Activated T-cell treated with anti-CD3 and anti-CD28 coated beads, Interleukin-2, amount 50 U/mL, for 48 hours (primary cell): Measurements from ENCODE around the gene ISOC2.
A peak's percentile ranks its signal among the peaks of the same experiment; 100 is the strongest.

ENCODE experiments used
- DNase-seq, 2 experiments: peaks; one replicate each; pipeline ENCODE4 v3.0.0-alpha.2; 2020

ISOC2 gene

DNA sequence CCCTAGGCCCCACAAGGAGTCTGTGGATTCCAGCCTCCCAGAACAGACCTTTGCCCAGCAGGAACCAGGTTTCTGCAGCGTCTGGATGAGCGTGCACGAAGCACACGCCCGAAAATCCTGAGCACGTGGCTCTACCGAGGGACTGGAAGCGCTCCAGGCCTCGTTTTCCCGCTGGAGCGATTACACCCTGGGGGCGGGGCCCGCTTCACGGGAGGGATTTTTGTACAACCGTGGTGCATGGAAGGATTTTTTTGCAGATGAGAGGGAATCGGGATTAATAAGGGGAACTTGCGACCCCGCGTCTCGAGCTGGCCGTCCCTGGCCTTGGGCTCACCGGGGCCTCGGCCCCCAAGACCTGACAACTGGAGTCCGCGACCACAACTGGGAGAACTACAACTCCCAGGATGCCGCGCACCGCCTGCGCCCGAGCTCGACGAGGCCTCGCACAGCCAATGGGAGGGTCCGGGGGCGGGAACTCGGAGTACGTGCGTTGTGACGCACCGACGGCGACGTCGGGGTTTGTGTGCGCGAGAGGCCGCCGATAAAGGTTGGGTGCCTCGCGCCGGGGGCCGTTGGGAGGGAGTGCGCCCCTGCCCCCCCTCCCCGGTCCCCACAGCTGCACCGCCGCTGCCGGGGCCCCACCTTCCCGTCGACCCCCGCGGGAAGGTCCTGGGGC, 14.8 kb upstream of the ISOC2 start, which contains the start of gene ZNF628:
Gene ZNF628 (plus strand): TSS at position 518 of the 676 bp plus-strand sequence. CDS start 3,294 bp downstream, outside the sequence.
- DNase-seq = peak; percentile 99

DNA sequence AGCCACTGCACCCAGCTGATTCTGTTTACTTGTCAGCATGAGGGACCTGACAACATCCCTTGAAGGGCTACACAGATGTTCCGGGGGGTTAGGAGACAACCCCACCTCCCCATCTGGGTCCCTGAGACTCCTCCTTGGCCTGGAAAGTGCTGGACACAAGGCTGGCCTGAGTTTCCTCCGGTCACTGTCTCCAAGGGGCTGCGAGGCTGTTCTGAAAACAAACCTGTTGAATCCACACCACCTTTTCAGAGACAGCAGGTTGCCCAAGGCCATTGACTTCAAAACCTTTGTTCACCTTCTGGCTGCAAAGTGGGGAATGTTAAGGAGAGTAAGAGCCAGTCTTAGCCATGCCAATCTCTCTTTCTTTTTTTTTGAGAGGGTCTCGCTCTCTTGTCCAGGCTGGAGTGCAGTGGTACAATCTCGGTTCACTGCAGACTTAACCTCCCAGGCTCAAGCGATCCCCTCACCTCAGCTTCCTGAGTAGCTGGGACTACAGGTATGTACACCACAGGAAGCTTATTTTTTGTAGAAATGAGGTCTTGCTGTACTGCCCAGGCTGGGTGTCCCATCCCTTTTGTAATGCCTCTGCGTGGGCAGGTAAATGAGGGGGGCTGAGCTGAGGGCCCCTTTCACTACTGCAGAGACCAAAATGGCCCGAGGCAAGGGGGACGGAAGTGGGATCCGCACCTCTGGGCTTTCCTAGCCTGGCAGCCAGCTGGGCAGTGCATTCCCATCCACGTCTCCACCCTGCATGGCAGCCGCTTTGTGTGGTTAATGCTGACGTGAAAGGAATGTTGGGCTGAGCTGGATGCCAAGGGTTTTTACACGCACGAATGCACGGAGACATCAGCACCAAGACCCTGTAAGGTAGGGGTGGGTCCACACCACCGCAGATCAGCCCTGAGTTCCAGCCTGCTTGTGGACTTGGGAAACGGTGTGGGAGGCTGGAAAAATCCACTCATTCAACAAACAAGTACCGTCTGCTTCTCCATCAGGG, 13.1 kb upstream of the ISOC2 start:
- DNase-seq = no peak

DNA sequence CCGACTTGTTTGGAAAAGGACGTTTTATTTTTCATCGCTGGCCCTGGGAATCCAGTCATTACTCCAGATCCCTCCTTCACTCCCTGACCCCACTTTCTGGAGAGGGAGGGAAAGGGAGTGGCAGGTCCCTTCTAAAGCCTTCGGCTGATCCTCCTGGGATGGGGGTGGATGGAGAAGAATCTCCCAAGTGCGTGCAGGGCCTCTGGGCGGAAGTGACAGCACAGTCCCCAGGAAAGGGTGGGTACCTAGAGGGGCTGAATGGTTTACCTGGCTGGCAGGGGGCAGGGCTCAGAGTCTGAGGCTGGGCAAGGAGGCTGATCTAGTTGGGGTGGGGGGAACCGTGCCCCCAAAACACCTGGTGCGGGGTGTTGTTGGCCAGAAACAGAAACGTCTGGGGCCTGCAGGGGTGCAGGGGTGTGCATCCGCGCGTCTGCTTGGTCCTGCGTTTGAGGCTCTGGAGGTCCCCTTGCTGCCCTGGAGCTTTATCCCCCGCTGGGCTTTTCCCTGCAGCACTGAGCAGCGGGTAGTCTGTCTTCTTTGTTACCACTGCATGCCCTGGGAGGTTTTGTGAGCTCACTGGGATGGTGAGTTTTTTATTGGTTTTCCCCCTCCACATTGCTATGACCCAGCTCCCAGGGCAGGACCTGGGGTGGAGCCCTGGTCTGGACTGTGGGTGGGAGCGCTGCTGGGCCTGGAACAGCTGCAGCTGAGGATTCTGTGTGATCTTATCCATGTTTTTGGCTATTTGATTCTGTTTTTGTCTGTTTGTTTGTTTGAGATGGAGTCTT, 12.0 kb upstream of the ISOC2 start:
- DNase-seq = no peak

DNA sequence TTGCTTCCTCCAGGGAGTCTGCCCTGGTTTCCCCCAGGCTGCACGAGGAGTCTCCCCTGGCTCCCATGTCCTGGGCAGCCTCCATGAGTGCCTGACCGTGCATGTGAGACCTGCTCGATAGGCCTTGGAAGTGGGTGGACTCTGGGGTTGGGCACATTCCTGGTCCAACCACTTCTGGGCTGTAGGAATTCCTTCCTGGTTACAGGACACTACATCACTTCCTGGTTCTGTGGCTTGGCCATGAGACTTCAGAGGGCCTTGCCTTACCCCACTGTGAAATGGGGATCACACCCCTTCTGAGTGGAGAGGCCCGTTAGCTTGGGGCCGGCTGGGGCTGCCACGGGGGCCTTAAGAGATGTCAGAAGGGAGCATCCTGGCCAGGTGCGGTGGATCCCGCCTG, 11.0 kb upstream of the ISOC2 start:
- DNase-seq = no peak

DNA sequence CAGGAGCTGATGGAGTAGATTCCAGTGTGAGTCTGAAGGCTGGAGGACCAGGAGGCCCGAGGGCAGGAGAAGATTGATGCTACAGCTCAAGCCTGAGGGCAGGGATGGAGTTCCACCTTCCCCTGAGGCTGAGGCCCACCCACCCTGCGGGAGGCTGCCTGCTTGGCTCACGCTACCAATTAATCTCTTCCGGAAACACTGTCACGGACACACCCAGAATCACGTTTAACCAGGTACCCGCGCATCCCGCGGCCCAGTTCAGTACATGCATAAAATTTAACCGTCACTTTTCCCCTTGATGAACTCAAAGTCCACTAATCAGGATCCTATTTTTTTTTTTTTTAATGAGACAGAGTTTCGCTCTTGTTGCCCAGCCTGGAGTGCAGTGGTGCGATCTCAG, 9.8 kb upstream of the ISOC2 start:
- DNase-seq = no peak

GRCh38 chr19:55468054-55468393, 6.6 kb upstream of the ISOC2 start:
- DNase-seq = no peak

DNA sequence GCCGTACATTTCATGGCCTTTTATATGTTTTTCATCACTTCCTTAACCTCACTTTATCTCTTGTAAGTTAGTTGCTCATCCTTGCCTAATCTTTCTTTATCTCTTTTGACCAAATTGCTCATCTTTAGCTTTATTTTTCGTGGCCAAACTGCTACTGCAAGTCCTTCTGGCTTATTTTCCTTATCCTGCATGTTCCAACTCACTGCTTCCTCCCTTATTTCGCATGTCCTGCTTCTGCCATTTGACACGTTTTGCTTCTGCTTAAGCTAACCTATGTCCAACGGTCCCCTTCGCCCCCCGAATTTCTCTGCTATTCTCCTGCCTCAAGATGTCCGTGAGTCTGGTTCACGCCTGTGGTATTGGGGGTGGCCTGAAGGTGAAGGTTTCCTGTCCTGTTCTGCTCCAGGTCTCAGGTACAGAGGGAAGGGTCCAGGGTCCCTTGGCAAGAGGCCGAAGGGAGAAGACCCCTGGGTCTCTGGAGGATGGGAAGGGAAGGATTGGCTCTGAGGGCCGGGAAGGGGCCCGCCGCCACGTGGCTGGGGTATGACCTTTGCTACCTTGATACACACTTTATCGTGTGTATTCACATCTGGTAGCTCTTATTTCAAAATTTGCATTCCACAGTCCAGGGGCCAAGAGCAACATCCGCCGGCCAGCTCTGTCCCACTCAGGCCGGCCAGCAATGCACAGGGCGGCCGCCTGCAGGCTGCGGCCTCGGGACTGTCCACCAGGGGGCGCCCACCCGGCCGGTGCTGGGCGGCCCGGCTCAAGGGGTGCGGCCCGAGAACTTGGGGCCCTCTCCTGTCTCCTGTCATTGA, 6.0 kb upstream of the ISOC2 start:
- peak; percentile 77 to 81 for DNase-seq

DNA sequence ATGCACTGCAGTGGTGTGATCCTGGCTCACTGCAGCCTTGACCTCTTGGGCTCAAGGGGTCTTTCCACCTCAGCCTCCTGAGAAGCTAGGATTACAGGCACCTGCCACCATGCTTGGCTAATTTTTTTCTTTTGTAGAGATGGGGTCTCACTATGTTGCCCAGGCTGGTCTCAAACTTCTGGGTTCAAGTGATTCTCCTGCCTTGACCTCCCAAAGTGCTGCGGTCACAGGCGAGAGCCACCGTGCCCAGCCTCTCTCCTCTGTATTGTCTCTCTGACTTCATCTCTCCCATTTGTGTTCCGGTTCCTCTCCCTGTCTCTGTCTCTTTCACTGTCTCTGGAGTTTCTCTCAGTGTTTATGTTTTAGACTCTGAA, 4.8 kb upstream of the ISOC2 start:
- DNase-seq = no peak

DNA sequence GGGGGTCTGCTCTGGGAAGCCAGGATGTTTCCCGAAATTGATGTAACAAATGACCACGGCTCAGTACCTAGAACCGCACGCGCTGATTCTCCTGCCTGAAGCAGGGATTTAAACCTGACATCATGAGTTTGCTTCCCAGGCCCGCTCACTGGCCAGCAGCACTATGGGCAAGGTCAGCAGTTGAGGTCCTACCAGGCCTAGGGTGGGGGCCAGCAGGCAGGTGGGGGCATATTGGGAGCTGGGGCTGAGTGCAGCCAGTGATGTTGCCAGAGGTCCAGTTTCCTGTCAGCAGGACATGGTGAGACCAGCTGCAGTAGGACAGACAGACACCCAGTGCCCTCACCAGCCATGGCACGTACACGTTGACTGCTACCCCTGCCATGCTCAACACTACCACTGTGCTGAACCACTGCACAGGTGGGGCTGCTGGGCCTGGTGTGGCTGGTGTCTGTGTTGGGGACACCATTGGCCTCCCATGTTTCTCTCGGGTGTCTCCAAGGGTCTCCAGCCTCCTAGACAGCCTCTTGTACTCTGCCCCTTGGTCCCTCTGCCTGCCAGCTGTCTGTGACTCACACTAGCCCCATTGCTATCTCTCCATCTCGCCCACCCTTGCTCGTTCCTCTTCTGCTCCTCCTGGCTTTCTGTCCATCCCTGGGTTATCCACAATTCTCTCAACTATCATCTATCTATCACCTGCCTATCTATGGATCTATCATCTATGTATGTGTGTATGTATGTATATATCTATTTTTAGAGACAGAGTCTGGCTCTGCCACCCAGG, 4.2 kb upstream of the ISOC2 start:
- no peak for DNase-seq

- DNase-seq = no peak
Measured at GRCh38 chr19:55464662-55465054, 3.2 kb upstream of the ISOC2 start, which contains the start of gene C19orf85. C19orf85 (minus strand) TSS chr19:55464751; CDS start chr19:55464554, 197 bp downstream.

DNA sequence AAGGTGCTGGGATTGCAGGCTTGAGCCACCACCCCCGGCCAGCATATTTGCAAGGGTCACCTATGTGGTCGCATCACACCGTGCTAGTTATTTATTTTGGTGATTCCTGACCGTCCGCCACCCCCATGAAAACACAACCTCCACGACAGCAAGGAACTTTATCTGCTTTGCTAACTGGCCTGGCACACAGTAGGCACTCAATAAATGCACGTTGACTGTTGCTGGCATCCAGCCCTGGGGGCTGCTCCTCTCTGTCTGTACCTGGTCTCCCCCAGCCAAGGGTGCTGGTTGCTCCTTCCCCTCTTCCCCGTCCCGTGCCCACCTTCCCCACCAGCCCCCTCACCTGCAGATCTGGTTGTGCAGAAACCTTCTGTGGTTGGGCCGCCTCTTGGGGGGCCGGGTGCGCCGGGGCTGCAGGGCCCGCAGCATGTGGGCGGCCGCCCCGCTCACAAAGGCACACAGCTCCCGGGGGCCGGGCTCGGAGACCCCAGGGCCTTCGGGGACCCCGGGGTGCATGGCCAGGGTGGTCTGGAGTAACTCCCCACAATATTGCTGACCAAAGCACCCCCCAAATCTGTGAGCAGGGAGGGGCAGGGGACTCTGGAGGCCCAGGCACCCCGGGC, 2.7 kb upstream of the ISOC2 start:
- DNase-seq = no peak

- no peak for DNase-seq
Measured at GRCh38 chr19:55463583-55464031, 2.2 kb upstream of the ISOC2 start.

- DNase-seq = no peak
Measured at GRCh38 chr19:55462722-55463121, 1.3 kb upstream of the ISOC2 start.

- no peak for DNase-seq
Measured at GRCh38 chr19:55461974-55462626, 658 bp upstream of the ISOC2 start.

- peak; percentile 62 to 63 for DNase-seq
Measured at GRCh38 chr19:55460670-55461258, 678 bp downstream of the ISOC2 start.

DNA sequence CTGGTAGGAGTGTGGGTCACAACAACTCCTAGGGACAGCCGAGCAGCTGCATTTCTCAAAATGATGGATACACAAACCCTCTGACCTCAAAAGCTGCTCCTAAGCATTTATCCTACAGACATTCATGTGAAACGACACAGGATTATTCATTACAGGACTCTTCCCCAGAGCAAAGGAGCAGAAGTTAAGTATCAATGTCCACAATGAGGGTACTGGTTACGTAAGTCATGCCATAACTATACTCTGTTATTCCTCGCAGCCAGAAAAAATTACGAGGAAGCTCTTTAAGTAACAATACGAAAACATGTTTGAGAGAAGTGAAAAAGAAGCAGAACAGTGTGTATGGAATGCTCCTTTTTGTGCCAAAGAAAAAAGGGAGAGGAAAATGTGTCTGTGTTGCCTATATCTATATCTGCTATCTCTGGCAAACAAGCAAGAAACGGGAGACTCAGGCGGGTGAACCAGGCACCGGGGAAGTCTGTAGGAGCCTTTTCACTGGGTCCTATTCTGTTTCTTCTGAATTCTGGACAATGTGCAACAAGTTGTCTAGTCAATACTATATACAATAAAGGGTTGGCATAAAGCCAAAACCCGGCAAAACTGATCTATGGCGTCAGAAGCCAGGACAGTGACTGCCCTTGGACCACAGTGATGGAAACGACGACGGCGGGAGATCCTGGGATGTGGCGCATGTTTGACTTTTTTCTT, 1.3 kb downstream of the ISOC2 start:
- DNase-seq = no peak

- DNase-seq = no peak
Measured at GRCh38 chr19:55459551-55459949, 1.9 kb downstream of the ISOC2 start.

GRCh38 chr19:55457683-55458457, 3.6 kb downstream of the ISOC2 start:
- no peak for DNase-seq
